Brain microvascular endothelial cell (primary cell): ENCODE data around the gene UBASH3B.
A peak's percentile ranks its signal among the peaks of the same experiment; 100 is the strongest.

ENCODE experiments used
- DNase-seq: peaks from one replicate; pipeline ENCODE4 v3.0.0-alpha.2; 2020
- H3K27ac ChIP-seq: fragments of 250-450 bp; sonication (Bioruptor Pico); 2 replicates; pipeline ENCODE4 v1.5.1; 2020; ENCODE audit warnings: mild to moderate bottlenecking, moderate library complexity
- H3K27me3 ChIP-seq: fragments of 250-450 bp; sonication (Bioruptor Pico); replicated peaks from 2 replicates; pipeline ENCODE4 v1.5.1; 2020; ENCODE audit warnings: mild to moderate bottlenecking
- H3K36me3 ChIP-seq: fragments of 250-450 bp; sonication (Bioruptor Pico); replicated peaks from 2 replicates; pipeline ENCODE4 v1.5.1; 2020; ENCODE audit warnings: mild to moderate bottlenecking
- H3K4me3 ChIP-seq: 2 replicates; pipeline ENCODE4 v1.5.1; 2011; ENCODE audit warnings: low read depth, mild to moderate bottlenecking, control low read depth, low read length, moderate library complexity
- in situ Hi-C: cut with HindIII; loops from 2 replicates; pipeline ENCODE4 v1.10.0; 2017; ENCODE audit warnings: low sequenced_read_pairs, low pct_ligation_motif_present
- TF ChIP-seq, protein P1 (sequence below): IDR thresholded peaks from 2 replicates; pipeline ENCODE4 v1.5.1; 2011; ENCODE audit warnings: low read depth, mild to moderate bottlenecking, moderate library complexity, low read length, control low read depth, inconsistent platforms; ENCODE audit errors: missing control alignments

UBASH3B gene

DNA sequence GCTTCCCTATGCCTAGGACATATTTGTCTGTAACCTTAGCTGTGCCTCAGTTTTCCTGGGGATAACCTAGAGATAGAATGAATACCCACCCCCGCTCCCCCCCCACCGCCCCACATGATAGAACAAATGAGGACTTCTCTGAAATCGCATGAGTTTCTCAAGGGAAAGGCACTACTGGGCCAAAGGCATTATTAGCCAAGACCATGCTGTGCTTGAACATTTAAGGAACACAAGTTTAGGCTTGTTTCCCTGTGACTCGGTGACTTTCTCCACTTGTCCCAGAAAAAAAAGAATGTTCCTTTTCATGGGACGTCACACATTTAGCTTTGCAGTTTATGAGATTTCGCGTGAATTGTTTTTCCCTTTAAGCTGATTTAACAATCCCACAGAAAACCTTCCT is 131.4 kb downstream of the UBASH3B start:
- Histone ChIP-seq H3K36me3 (peaks cover 23% of the 10 kb centered on the region), H3K27me3 (no peaks in the 10 kb centered on the region), H3K4me3 (no peak overlapping the region), H3K27ac (no peak overlapping the region)
- TF ChIP-seq, protein P1, sequence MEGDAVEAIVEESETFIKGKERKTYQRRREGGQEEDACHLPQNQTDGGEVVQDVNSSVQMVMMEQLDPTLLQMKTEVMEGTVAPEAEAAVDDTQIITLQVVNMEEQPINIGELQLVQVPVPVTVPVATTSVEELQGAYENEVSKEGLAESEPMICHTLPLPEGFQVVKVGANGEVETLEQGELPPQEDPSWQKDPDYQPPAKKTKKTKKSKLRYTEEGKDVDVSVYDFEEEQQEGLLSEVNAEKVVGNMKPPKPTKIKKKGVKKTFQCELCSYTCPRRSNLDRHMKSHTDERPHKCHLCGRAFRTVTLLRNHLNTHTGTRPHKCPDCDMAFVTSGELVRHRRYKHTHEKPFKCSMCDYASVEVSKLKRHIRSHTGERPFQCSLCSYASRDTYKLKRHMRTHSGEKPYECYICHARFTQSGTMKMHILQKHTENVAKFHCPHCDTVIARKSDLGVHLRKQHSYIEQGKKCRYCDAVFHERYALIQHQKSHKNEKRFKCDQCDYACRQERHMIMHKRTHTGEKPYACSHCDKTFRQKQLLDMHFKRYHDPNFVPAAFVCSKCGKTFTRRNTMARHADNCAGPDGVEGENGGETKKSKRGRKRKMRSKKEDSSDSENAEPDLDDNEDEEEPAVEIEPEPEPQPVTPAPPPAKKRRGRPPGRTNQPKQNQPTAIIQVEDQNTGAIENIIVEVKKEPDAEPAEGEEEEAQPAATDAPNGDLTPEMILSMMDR, result no peak
- in situ Hi-C loops, result no loop called here
- DNase-seq, result no peak

DNA sequence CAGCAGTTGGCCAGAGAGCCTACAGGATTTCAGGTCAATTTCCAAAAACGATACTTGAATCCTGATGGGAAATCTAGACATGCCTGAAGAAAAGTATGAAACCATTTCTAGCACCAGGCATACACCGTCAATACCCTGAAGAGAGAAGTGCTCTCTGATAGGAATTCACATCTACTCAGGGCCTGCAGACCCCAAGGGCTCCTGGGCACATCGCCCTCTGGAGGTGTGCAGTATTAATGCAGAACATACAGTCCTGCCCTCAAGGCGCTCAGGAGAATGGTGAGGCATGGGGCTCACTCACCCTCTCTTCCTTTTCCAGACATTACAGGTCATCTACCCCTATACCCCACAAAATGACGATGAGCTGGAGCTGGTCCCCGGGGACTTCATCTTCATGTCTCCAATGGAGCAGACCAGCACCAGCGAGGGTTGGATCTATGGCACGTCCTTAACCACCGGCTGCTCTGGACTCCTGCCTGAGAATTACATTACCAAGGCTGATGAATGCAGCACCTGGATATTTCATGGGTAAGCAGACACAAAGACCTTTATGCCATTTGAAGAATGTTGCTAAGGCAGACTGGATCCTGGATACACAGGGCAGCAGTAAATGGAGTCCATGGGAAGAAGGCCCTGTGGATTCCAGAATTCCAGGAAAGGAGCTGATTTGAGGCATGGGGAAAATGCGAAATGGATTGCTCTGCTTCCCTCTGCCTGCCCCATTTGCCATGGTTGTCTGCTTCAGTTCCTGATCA is 133.4 kb downstream of the UBASH3B start:
- no peak for DNase-seq
- H3K36me3 ChIP-seq, result peaks cover 19% of the 10 kb centered on the region
- H3K4me3 ChIP-seq, result no peak overlapping the region
- no peaks in the 10 kb centered on the region for H3K27me3 ChIP-seq
- H3K27ac ChIP-seq, result no peak overlapping the region
- TF ChIP-seq, protein P1, result peak; percentile 44
- in situ Hi-C loops, result no loop called here

DNA sequence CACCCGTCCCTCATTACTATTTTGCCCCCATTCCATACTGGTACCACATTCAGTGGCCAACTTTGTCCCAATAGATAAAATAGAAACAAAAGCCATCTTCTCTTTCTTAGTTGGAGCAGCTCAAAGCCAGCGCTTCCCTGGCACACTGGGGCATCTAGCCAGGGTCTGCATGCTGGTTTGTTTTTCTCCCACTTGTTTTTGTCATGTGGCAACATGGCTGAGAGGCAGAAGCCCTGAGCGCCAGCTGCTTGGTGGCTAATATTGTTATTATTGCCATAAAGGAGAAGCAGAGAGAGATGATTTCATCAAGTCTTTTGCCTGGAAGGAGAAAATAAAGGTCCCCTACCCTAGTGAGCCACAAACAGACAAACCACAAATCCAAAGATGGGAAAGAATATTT is 134.4 kb downstream of the UBASH3B start:
- H3K27me3 ChIP-seq, result no peaks in the 10 kb centered on the region
- H3K4me3 ChIP-seq, result no peak overlapping the region
- peaks cover 26% of the 10 kb centered on the region for H3K36me3 ChIP-seq
- TF ChIP-seq, protein P1, result no peak
- no peak overlapping the region for H3K27ac ChIP-seq
- in situ Hi-C loops, result no loop called here
- no peak for DNase-seq

DNA sequence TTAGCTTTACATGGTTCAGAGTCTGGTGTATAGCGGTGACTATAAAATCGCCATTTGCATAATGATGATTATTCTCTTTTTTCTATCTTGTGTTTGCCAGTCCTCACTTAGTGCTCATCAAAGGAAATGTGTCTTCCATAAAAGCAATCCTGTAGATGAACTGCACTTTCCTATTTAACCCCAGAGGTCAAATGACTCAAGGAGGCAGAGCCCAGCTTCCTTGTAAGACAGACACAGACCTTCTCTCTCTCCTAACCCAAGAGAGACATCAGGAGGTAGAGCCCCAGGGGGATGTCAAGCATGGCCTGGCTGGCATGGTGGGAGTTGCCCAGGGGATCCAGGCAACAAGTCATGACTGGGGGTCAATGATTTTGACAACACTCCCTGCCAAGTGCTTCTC is 135.9 kb downstream of the UBASH3B start:
- in situ Hi-C loops, result no loop called here

DNA sequence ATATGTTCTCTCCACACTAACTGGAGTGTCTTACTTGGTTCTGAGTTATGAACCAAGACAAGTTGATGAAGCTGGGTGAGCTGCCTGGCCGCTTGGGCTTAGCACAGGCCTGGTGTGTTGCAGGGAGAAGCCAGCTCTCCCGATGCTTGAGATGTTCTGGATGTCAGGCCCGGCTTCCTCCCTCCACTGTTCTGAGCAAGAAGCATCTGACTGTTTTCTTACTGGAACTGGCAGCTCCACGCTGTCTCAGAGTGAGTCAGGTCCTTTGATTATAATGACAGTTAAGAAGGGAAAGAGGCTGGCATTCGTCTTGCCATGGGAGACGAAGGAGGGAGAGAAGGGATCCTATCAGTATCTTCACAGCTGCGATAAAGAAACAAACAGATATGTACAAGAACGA is 136.3 kb downstream of the UBASH3B start:
- H3K27ac ChIP-seq, result peak overlapping the region; percentile 67
- H3K4me3 ChIP-seq, result no peak overlapping the region
- H3K27me3 ChIP-seq, result no peaks in the 10 kb centered on the region
- peaks cover 44% of the 10 kb centered on the region for H3K36me3 ChIP-seq
- in situ Hi-C loops, result no loop called here
- TF ChIP-seq, protein P1, result no peak
- peak; percentile 54 for DNase-seq

More for the DNA sequence above, 135.9 kb downstream of the UBASH3B start:
- H3K4me3 ChIP-seq, result no peak overlapping the region
- H3K36me3 ChIP-seq, result peaks cover 39% of the 10 kb centered on the region
- peak overlapping the region; percentile 67 for H3K27ac ChIP-seq
- no peaks in the 10 kb centered on the region for H3K27me3 ChIP-seq
- DNase-seq, result no peak
- TF ChIP-seq, protein P1, result no peak

DNA sequence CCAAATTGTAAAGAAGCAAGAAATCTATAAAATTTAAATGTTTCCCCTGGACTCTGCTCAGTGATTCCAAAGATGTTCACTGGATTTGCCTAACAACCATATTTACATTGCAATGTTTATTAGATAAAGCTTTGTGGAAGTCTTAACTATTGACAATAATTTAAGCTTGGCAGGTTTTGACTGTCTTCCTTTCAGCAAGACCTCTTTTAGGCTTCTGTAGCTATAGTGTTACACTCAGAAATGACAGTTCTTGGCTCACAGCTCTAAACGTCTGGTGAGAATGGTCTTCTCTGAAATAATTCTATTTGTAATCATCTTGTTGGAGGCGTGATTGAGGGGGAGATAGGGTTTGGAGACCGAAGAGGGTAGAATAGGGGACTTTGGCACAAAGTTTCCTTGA is 138.0 kb downstream of the UBASH3B start:
- no peak overlapping the region for H3K27ac ChIP-seq
- DNase-seq, result no peak
- peaks cover 53% of the 10 kb centered on the region for H3K36me3 ChIP-seq
- in situ Hi-C loops, result no loop called here
- H3K4me3 ChIP-seq, result no peak overlapping the region
- TF ChIP-seq, protein P1, result no peak
- H3K27me3 ChIP-seq, result no peaks in the 10 kb centered on the region
